Panc1 (cell line): ENCODE results near the gene TMSB10.

ENCODE experiments used
- CTCF ChIP-seq: fragments of 450-650 bp; IDR thresholded peaks from 2 replicates; pipeline ENCODE4 v1.5.1; 2017; ENCODE audit warnings: mild to moderate bottlenecking
- SIN3A ChIP-seq: IDR thresholded peaks from 2 replicates; pipeline ENCODE4 v1.6.1; 2012; ENCODE audit warnings: low read depth, mild to moderate bottlenecking, low read length, moderate library complexity, borderline replicate concordance; ENCODE audit not compliant: insufficient read depth

- TF ChIP-seq CTCF (no peak), SIN3A (no peak)
Observed at GRCh38 chr2:84862006-84862405, 43.5 kb upstream of the TMSB10 start.
